ENCODE data around the gene MIOS.
"Not testable (repeated sequence)": the region's sequence is repeated elsewhere in the genome, so short reads cannot be mapped to it uniquely, and the experiment has no call there.

The MIOS gene

GRCh38 chr7:7652798-7653540 is 86.3 kb downstream of the MIOS start:
- DNase-seq (ENCODE audit: low spot score) = no peak
- Histone ChIP-seq H3K4me3 (no peak overlapping the region), H3K27ac (no peak overlapping the region)
- TF ChIP-seq CTCF (IDR thresholded peaks at IDR 0.05) = no peak

GRCh38 chr7:7653593-7654187 is 87.0 kb downstream of the MIOS start:
- no peak for DNase-seq (ENCODE audit: low spot score)
- no peak for TF ChIP-seq CTCF (IDR thresholded peaks at IDR 0.05)
- no peak overlapping the region for H3K4me3 ChIP-seq
- no peak overlapping the region for H3K27ac ChIP-seq

GRCh38 chr7:7654964-7655715 is 88.5 kb downstream of the MIOS start:
- no peak for DNase-seq (ENCODE audit: low spot score)
- Histone ChIP-seq H3K27ac (no peak overlapping the region), H3K4me3 (no peak overlapping the region)
- no peak for TF ChIP-seq CTCF (IDR thresholded peaks at IDR 0.05)

DNA sequence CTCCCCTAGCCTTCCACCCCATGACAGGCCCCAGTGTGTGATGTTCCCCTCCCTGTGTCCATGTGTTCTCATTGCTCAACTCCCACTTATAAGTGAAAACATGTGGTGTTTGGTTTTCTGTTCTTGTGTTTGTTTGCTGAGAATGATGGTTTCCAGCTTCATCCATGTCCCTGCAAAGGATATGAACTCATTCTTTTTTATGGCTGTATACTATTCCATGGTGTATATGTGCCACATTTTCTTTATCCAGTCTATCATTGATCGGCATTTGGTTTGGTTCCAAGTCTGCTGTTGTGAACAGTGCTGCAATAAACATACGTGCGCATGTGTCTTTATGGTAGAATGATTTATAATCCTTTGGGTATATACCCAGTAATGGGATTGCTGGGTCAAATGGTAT is 89.8 kb downstream of the MIOS start:
- not testable (repeated sequence) for H3K27ac ChIP-seq; DNase-seq (ENCODE audit: low spot score); H3K4me3 ChIP-seq
